Upper lobe of left lung (tissue), 6 donors: ENCODE measurements around the gene CXCL11. TPM values are rescaled to one million over a fixed set of nuclear protein-coding genes. Genes with fewer than 3 reads are reported as not detected.
"Not testable (repeated sequence)": the region's sequence is repeated elsewhere in the genome, so short reads cannot be mapped to it uniquely, and the experiment has no call there.

Source experiments
- ATAC-seq, 2 donors: fragments of 200-7000 bp; cut with Tn5 transposase; one replicate each; pipeline ENCODE4 v1.9.1; 2022; ENCODE audit warnings: mild to moderate bottlenecking in 2 of 2, moderate library complexity in 2 of 2; ENCODE audit not compliant: low FRiP score in 2 of 2
- DNase-seq, 2 donors: peaks; one replicate each; pipeline ENCODE4 v3.0.0-alpha.2; 2019 to 2020
- H3K27ac ChIP-seq, 4 donors: fragments of 200-600 bp; sonication (generic); one replicate each; pipeline ENCODE4 v1.5.1; 2016 to 2019
- H3K27me3 ChIP-seq, 4 donors: fragments of 200-600 bp; sonication (generic); one replicate each; pipeline ENCODE4 v1.5.1; 2017 to 2019
- H3K36me3 ChIP-seq, 4 donors: fragments of 200-600 bp; sonication (generic); one replicate each; pipeline ENCODE4 v1.5.1; 2016 to 2019
- H3K4me1 ChIP-seq, 4 donors: fragments of 200-600 bp; sonication (generic); one replicate each; pipeline ENCODE4 v1.5.1; 2018 to 2019
- H3K4me3 ChIP-seq, 4 donors: fragments of 200-600 bp; sonication (generic); one replicate each; pipeline ENCODE4 v1.5.1; 2017 to 2019; ENCODE audit warnings: mild to moderate bottlenecking in 2 of 4, moderate library complexity in 1 of 4
- H3K9me3 ChIP-seq, 4 donors: fragments of 200-600 bp; sonication (generic); one replicate each; pipeline ENCODE4 v1.5.1; 2018 to 2019
- CTCF ChIP-seq, 6 experiments: fragments of 450-650 bp in 4 of 6; fragments of 200-600 bp in 2 of 6; sonication (generic) in 2 of 6; IDR thresholded peaks; one replicate each; pipeline ENCODE4 v1.5.1; 2016 to 2019; ENCODE audit warnings: antibody characterized with exemption in 6 of 6
- EP300 ChIP-seq, 4 donors: sonication (generic); formaldehyde crosslinking; IDR thresholded peaks; one replicate each; pipeline ENCODE4 v1.5.1; 2017; ENCODE audit warnings: antibody characterized with exemption in 4 of 4, control low read depth in 2 of 4
- POLR2A ChIP-seq, 4 donors: fragments of 450-650 bp; IDR thresholded peaks; one replicate each; pipeline ENCODE4 v1.5.1; 2016 to 2017; ENCODE audit warnings: antibody characterized with exemption in 4 of 4, mild to moderate bottlenecking in 2 of 4
- POLR2AphosphoS5 ChIP-seq, 2 donors: sonication (generic); formaldehyde crosslinking; IDR thresholded peaks; one replicate each; pipeline ENCODE4 v1.5.1; 2017; ENCODE audit warnings: antibody characterized with exemption in 2 of 2
- WGBS, 2 donors: methylation state at CpG; one replicate each; pipeline ENCODE4 v1.1.5; 2017 to 2018; 5-methylcytosine and 5-hydroxymethylcytosine counted together
- total RNA-seq, 6 donors: library from RNA; depleted of rRNA in 4 of 6; stranded (reverse); fragments of >200 nt in 4 of 6; gene quantifications; one replicate each; pipeline versions ENCODE4 v1.1.0 to v1.2.1, GENCODE V29; 2016 to 2021
- donor health status: DM: no; HTN: no; CAD: no; lungs with moderate emphysema.
- donor health status: DM: no; HTN: yes; CAD: no; lungs with severe emphysema.

Gene CXCL11
- total RNA-seq, 6 donors from 2014 or later, result 0.30 to 0.98 (median 0.31) TPM; not detected in 3

- TF ChIP-seq POLR2AphosphoS5 (IDR thresholded peaks at IDR 0.05) (no peak), EP300 (IDR thresholded peaks at IDR 0.05) (no peak)
- no peaks in the 10 kb centered on the region for H3K36me3 ChIP-seq
- H3K4me1 ChIP-seq, result no peaks in the 10 kb centered on the region
- DNase-seq, result no peak
- H3K27ac ChIP-seq, result no peak overlapping the region
- 53 to 74% methylated on average over 2 of the region's 2 CpGs for WGBS, 2 donors
- no peak for ATAC-seq
- no peak overlapping the region for H3K4me3 ChIP-seq
- H3K27me3 ChIP-seq, result no peaks in the 10 kb centered on the region
- H3K9me3 ChIP-seq, result no peaks in the 10 kb centered on the region
These were observed 19.6 kb upstream of the CXCL11 start for GRCh38 chr4:76055421-76055820.

- no peak for DNase-seq
- H3K36me3 ChIP-seq, result no peaks in the 10 kb centered on the region
- no peaks in the 10 kb centered on the region for H3K9me3 ChIP-seq
- no peaks in the 10 kb centered on the region for H3K27me3 ChIP-seq
- no peak overlapping the region for H3K4me3 ChIP-seq
- no peaks in the 10 kb centered on the region for H3K4me1 ChIP-seq
- no peak for ATAC-seq
- H3K27ac ChIP-seq, result no peak overlapping the region
- no peak for TF ChIP-seq POLR2A (IDR thresholded peaks at IDR 0.05)
- no peak for TF ChIP-seq POLR2AphosphoS5 (IDR thresholded peaks at IDR 0.05)
- TF ChIP-seq EP300 (IDR thresholded peaks at IDR 0.05), result no peak
- TF ChIP-seq CTCF (IDR thresholded peaks at IDR 0.05), result no peak
- WGBS, 2 donors, result 67 to 74% methylated on average over 2 of the region's 2 CpGs
These were observed 19.1 kb upstream of the CXCL11 start for GRCh38 chr4:76055016-76055415.

GRCh38 chr4:76053730-76054129 lies 17.9 kb upstream of the CXCL11 start:
- H3K4me1 ChIP-seq, result no peaks in the 10 kb centered on the region
- H3K4me3 ChIP-seq, result no peak overlapping the region
- ATAC-seq (no peak), DNase-seq (no peak)
- H3K36me3 ChIP-seq, result no peaks in the 10 kb centered on the region
- WGBS, 2 donors, result 32 to 34% methylated on average over 4 of the region's 4 CpGs
- no peak overlapping the region for H3K27ac ChIP-seq
- TF ChIP-seq POLR2A (IDR thresholded peaks at IDR 0.05), result no peak
- TF ChIP-seq CTCF (IDR thresholded peaks at IDR 0.05), result no peak
- no peak for TF ChIP-seq EP300 (IDR thresholded peaks at IDR 0.05)
- no peak for TF ChIP-seq POLR2AphosphoS5 (IDR thresholded peaks at IDR 0.05)
- no peaks in the 10 kb centered on the region for H3K9me3 ChIP-seq
- H3K27me3 ChIP-seq, result no peaks in the 10 kb centered on the region

- not testable (repeated sequence) for H3K4me1 ChIP-seq, H3K36me3 ChIP-seq, H3K27ac ChIP-seq, H3K27me3 ChIP-seq, H3K4me3 ChIP-seq, ATAC-seq, H3K9me3 ChIP-seq
- 97% methylated on average over 11 of the region's 27 CpGs; no CpG with 5 or more reads in 1 of the 2 donors for WGBS, 2 donors
- peak in 1 of 2 donors; percentile 66 for DNase-seq
These were observed 14.7 kb upstream of the CXCL11 start for GRCh38 chr4:76050560-76051050.

- DNase-seq, H3K4me1 ChIP-seq, ATAC-seq, H3K27ac ChIP-seq, H3K36me3 ChIP-seq, H3K4me3 ChIP-seq, H3K27me3 ChIP-seq, H3K9me3 ChIP-seq: not testable (repeated sequence)
- 83 to 85% methylated on average over 15 to 17 of the region's 17 CpGs for WGBS, 2 donors
These were observed 14.1 kb upstream of the CXCL11 start for GRCh38 chr4:76049860-76050416.

GRCh38 chr4:76044686-76045085 lies 8.8 kb upstream of the CXCL11 start:
- H3K36me3 ChIP-seq, DNase-seq, H3K27ac ChIP-seq, H3K27me3 ChIP-seq, ATAC-seq, H3K4me3 ChIP-seq, H3K4me1 ChIP-seq, H3K9me3 ChIP-seq: not testable (repeated sequence)
- WGBS, 2 donors, result 81 to 83% methylated on average over 4 of the region's 4 CpGs

- not testable (repeated sequence) for H3K27me3 ChIP-seq, H3K36me3 ChIP-seq, H3K4me3 ChIP-seq, H3K4me1 ChIP-seq, ATAC-seq, H3K9me3 ChIP-seq, H3K27ac ChIP-seq
- DNase-seq, result peak in 1 of 2 donors; percentile 60
- 98% methylated on average over 14 of the region's 18 CpGs; no CpG with 5 or more reads in 1 of the 2 donors for WGBS, 2 donors
These were observed 7.4 kb upstream of the CXCL11 start for GRCh38 chr4:76043306-76043705.

- ATAC-seq, H3K27me3 ChIP-seq, DNase-seq, H3K4me3 ChIP-seq, H3K36me3 ChIP-seq, H3K27ac ChIP-seq, H3K9me3 ChIP-seq, H3K4me1 ChIP-seq: not testable (repeated sequence)
- WGBS, 2 donors, result 90 to 94% methylated on average over 12 to 16 of the region's 18 CpGs
These were observed 6.5 kb upstream of the CXCL11 start for GRCh38 chr4:76042241-76042998.
